IMR-90 (cell line): ENCODE measurements around the gene LTBP4. TPM values are rescaled to one million over a fixed set of nuclear protein-coding genes. Genes with fewer than 3 reads are reported as not detected.

ENCODE experiments used
- ATAC-seq: fragments of 200-7000 bp; cut with Tn5 transposase; 2 replicates; pipeline ENCODE4 v1.9.1; 2020; ENCODE audit warnings: low read depth, mild to moderate bottlenecking, moderate library complexity
- BruUV-seq: library from RNA; stranded (reverse); fragments of 400-500 nt; replicated peaks from 2 replicates; lab custom pipeline; 2021; lab: Mats Ljungman, UMichigan
- CTCF ChIA-PET: fragments of 300-600 bp; formaldehyde crosslinking; extraction: SDS; loops from one replicate; lab custom pipeline; 2021; ENCODE audit warnings: antibody characterized with exemption; lab: Yijun Ruan, JAX
- POLR2A ChIA-PET: fragments of 300-600 bp; sonication (Branson Sonifier 250); formaldehyde crosslinking; loops from one replicate; lab custom pipeline; 2022; ENCODE audit warnings: antibody characterized with exemption; ENCODE audit not compliant: unreplicated experiment; lab: Charles Lee
- DNase-seq: peaks from one replicate; pipeline ENCODE4 v3.0.0; 2013
- H2AFZ ChIP-seq: replicated peaks from 2 replicates; pipeline ENCODE3; 2013; ENCODE audit warnings: low read length, mild to moderate bottlenecking; ENCODE audit not compliant: poor library complexity
- H2AK5ac ChIP-seq: 2 replicates; pipeline ENCODE4 v1.6.1; 2013; ENCODE audit warnings: low read depth, low read length, inconsistent platforms
- H2AK9ac ChIP-seq: replicated peaks from 2 replicates; pipeline ENCODE3; 2013; ENCODE audit warnings: mild to moderate bottlenecking, low read depth, low read length, moderate library complexity; ENCODE audit not compliant: poor library complexity
- H2BK120ac ChIP-seq: 2 replicates; pipeline ENCODE4 v1.6.1; 2013; ENCODE audit warnings: low read depth, low read length, inconsistent platforms
- H2BK15ac ChIP-seq: 3 replicates; pipeline ENCODE4 v1.6.1; 2013; ENCODE audit warnings: low read depth, low read length, inconsistent platforms
- H2BK20ac ChIP-seq: 2 replicates; pipeline ENCODE4 v1.6.1; 2013; ENCODE audit warnings: low read depth, mild to moderate bottlenecking, inconsistent platforms, low read length, moderate library complexity
- H2BK5ac ChIP-seq: 2 replicates; pipeline ENCODE4 v1.6.1; 2013; ENCODE audit warnings: mild to moderate bottlenecking, low read depth, low read length, inconsistent platforms; ENCODE audit not compliant: poor library complexity, severe bottlenecking
- H3K14ac ChIP-seq: replicated peaks from 2 replicates; pipeline ENCODE4 v1.6.1; 2013; ENCODE audit warnings: low read depth, low read length, inconsistent platforms
- H3K18ac ChIP-seq: 2 replicates; pipeline ENCODE4 v1.6.1; 2013; ENCODE audit warnings: low read depth, low read length, control low read depth
- H3K23ac ChIP-seq: 2 replicates; pipeline ENCODE4 v1.6.1; 2013; ENCODE audit warnings: low read depth, low read length, inconsistent platforms
- H3K27ac ChIP-seq: 2 replicates; pipeline ENCODE4 v1.5.1; 2013; ENCODE audit warnings: mild to moderate bottlenecking, control low read depth, low read length; ENCODE audit not compliant: insufficient read depth
- H3K27me3 ChIP-seq: 2 replicates; pipeline ENCODE4 v1.6.1; 2013; ENCODE audit warnings: low read length; ENCODE audit not compliant: control insufficient read depth, insufficient read depth
- H3K36me3 ChIP-seq: 2 replicates; pipeline ENCODE4 v1.6.1; 2013; ENCODE audit warnings: low read length, mixed read lengths; ENCODE audit not compliant: control insufficient read depth, insufficient read depth
- H3K4ac ChIP-seq: 2 replicates; pipeline ENCODE4 v1.6.1; 2013; ENCODE audit warnings: low read depth, low read length, inconsistent platforms
- H3K4me1 ChIP-seq: 2 replicates; pipeline ENCODE4 v1.6.1; 2013; ENCODE audit warnings: low read length, mixed read lengths; ENCODE audit not compliant: control insufficient read depth, insufficient read depth
- H3K4me2 ChIP-seq: 2 replicates; pipeline ENCODE4 v1.6.1; 2013; ENCODE audit warnings: low read depth, mild to moderate bottlenecking, control low read depth, low read length, moderate library complexity
- H3K4me3 ChIP-seq: 2 replicates; pipeline ENCODE4 v1.5.1; 2013; ENCODE audit warnings: low read depth, mild to moderate bottlenecking, control low read depth, low read length, moderate library complexity; ENCODE audit not compliant: insufficient read depth
- H3K56ac ChIP-seq: 2 replicates; pipeline ENCODE4 v1.6.1; 2013; ENCODE audit warnings: low read length, inconsistent platforms; ENCODE audit not compliant: insufficient read depth; ENCODE audit errors: extremely low read depth
- H3K79me1 ChIP-seq, 2 experiments: 2 replicates each; pipeline ENCODE4 v1.6.1; 2013; ENCODE audit warnings: low read length in 2 of 2, inconsistent platforms in 1 of 2, low read depth in 1 of 2
- H3K9ac ChIP-seq: 2 replicates; pipeline ENCODE4 v1.6.1; 2013; ENCODE audit warnings: low read depth, low read length, control low read depth
- H3K9me1 ChIP-seq: 2 replicates; pipeline ENCODE4 v1.6.1; 2013; ENCODE audit warnings: low read length, inconsistent platforms; ENCODE audit not compliant: insufficient read depth
- H3K9me3 ChIP-seq: 2 replicates; pipeline ENCODE4 v1.6.1; 2013; ENCODE audit warnings: low read length; ENCODE audit not compliant: control insufficient read depth, insufficient read depth
- H4K20me1 ChIP-seq: 2 replicates; pipeline ENCODE4 v1.6.1; 2013; ENCODE audit warnings: low read length, inconsistent platforms; ENCODE audit not compliant: insufficient read depth
- H4K5ac ChIP-seq: 2 replicates; pipeline ENCODE4 v1.6.1; 2013; ENCODE audit warnings: mild to moderate bottlenecking, low read depth, low read length, control low read depth
- H4K8ac ChIP-seq, 2 experiments: 2 replicates each; pipeline ENCODE4 v1.6.1; 2013; ENCODE audit warnings: low read depth in 2 of 2, low read length in 2 of 2, control low read depth in 1 of 2, inconsistent platforms in 1 of 2
- H4K91ac ChIP-seq: 2 replicates; pipeline ENCODE4 v1.6.1; 2013; ENCODE audit warnings: low read depth, low read length, inconsistent platforms; ENCODE audit not compliant: insufficient read depth
- BHLHE40 ChIP-seq: fragments of 150-350 bp; IDR thresholded peaks from 2 replicates; pipeline ENCODE4 v1.6.1; 2016; ENCODE audit warnings: mild to moderate bottlenecking, low read depth, low read length
- CEBPB ChIP-seq: IDR thresholded peaks from 2 replicates; pipeline ENCODE4 v1.6.1; 2012; ENCODE audit warnings: low read depth, low read length, improper control_type of control experiment
- CHD1 ChIP-seq: IDR thresholded peaks from 2 replicates; pipeline ENCODE4 v1.6.1; 2012; ENCODE audit warnings: low read depth, low read length, improper control_type of control experiment
- FOS ChIP-seq: fragments of 150-350 bp; IDR thresholded peaks from 2 replicates; pipeline ENCODE4 v1.6.1; 2016; ENCODE audit warnings: low read depth, low read length
- MAZ ChIP-seq: IDR thresholded peaks from 2 replicates; pipeline ENCODE4 v1.6.1; 2012; ENCODE audit warnings: low read depth, mild to moderate bottlenecking, low read length, improper control_type of control experiment, moderate library complexity, borderline replicate concordance
- MXI1 ChIP-seq: IDR thresholded peaks from 2 replicates; pipeline ENCODE4 v1.6.1; 2012; ENCODE audit warnings: low read depth, mild to moderate bottlenecking, low read length, moderate library complexity, borderline replicate concordance
- NFE2L2 ChIP-seq: fragments of 150-350 bp; IDR thresholded peaks from 2 replicates; pipeline ENCODE4 v1.6.1; 2016; ENCODE audit warnings: low read depth, mild to moderate bottlenecking, low read length
- POLR2A ChIP-seq: IDR thresholded peaks from 2 replicates; pipeline ENCODE4 v1.6.1; 2012; ENCODE audit warnings: mild to moderate bottlenecking, low read depth, low read length
- RAD21 ChIP-seq: IDR thresholded peaks from 2 replicates; pipeline ENCODE4 v1.6.1; 2012; ENCODE audit warnings: low read length, improper control_type of control experiment
- RCOR1 ChIP-seq: IDR thresholded peaks from 2 replicates; pipeline ENCODE4 v1.6.1; 2012; ENCODE audit warnings: mild to moderate bottlenecking, low read length, improper control_type of control experiment; ENCODE audit not compliant: insufficient replicate concordance
- RFX5 ChIP-seq: IDR thresholded peaks from 2 replicates; pipeline ENCODE4 v1.8.0; 2012; ENCODE audit warnings: low read depth, mild to moderate bottlenecking, low read length, moderate library complexity
- SMC3 ChIP-seq: fragments of 150-350 bp; IDR thresholded peaks from 2 replicates; pipeline ENCODE4 v1.6.1; 2016; ENCODE audit warnings: low read depth, mild to moderate bottlenecking, antibody characterized with exemption, low read length, moderate library complexity
- WGBS, 2 experiments: methylation state at CpG; one replicate each; pipeline versions ENCODE4 v1.1.5 to v1.1.7; 2013; ENCODE audit warnings: missing lambda C conversion rate in 2 of 2; ENCODE audit not compliant: insufficient read length in 1 of 2; ENCODE audit errors: extremely low coverage in 2 of 2; 5-methylcytosine and 5-hydroxymethylcytosine counted together
- dilution Hi-C: fragments of 300-500 bp; cut with HindIII; formaldehyde crosslinking; loops from one replicate; pipeline ENCODE4 v1.14.3; 2018; ENCODE audit warnings: low sequenced_read_pairs; ENCODE audit not compliant: unreplicated experiment
- in situ Hi-C: fragments of 300-500 bp; cut with MboI; formaldehyde crosslinking; loops from 3 replicates; pipeline ENCODE4 v1.14.3; 2019; ENCODE audit warnings: low sequenced_read_pairs, inconsistent platforms, mixed read lengths
- intact Hi-C: fragments of 100-400 bp; cut with micrococcal nuclease; formaldehyde crosslinking; loops from 2 replicates; pipeline ENCODE4 v1.10.0; 2022
- polyA plus RNA-seq, 3 experiments: library from polyadenylated mRNA; depleted of rRNA; stranded (reverse); fragments of >200 nt; gene quantifications; 2 replicates each; pipeline ENCODE4 v1.2.3, GENCODE V29; 2012; ENCODE audit warnings: low replicate concordance in 1 of 3
- total RNA-seq: library from RNA; depleted of rRNA; stranded (reverse); fragments of >200 nt; gene quantifications from 2 replicates; pipeline ENCODE4 v1.2.3, GENCODE V29; 2012
- TF ChIP-seq, protein P1 (sequence below): fragments of 150-350 bp; IDR thresholded peaks from 2 replicates; pipeline ENCODE4 v1.6.1; 2017; ENCODE audit warnings: mild to moderate bottlenecking, antibody characterized with exemption, low read length, low read depth
- TF ChIP-seq, protein P2 (sequence below): fragments of 150-350 bp; IDR thresholded peaks from 2 replicates; pipeline ENCODE4 v1.6.1; 2016; ENCODE audit warnings: low read depth, mild to moderate bottlenecking, low read length, moderate library complexity, borderline replicate concordance
- TF ChIP-seq, protein P3 (sequence below): conservative IDR thresholded peaks from 2 replicates; pipeline ENCODE4 v1.5.1; 2012; ENCODE audit warnings: mild to moderate bottlenecking, low read depth, low read length, improper control_type of control experiment

The LTBP4 gene
- total and polyA plus RNA-seq, 2 of the 4 experiments (the other 2 are of a cell fraction) = 14.7 to 70.3 TPM

DNA sequence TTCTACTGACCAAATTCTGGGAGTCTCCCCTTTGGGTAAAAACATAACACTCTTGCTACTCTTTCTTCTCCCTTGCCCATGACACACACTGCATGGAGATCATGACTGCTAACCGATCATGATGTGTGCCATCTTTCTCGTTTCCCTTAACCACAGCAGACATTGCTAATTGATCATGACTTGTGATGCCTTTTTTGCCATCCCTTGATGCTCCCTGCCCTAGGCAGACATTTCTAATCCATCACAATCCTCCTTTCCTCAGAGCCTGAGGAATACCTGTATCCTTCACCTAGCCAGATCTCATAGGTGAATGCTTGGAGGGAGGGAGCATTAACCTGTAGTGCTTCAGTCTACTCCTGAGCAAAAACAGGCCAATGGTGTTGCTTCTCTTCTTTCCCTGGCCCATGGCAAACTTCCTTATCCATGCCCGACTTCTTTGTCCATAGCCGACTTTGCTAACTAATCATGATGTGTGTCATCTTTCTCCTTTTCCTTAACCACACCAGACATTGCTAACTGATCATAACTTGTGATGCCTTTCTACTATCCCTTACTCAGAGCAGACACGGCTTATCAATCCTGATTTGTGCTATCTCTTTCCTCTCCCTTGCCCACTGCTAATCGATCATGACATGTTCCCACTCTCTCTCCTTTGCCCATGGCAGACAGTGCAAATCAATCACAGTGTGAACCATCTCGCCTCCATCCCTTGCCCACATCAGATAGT is 71.6 kb downstream of the LTBP4 start:
- Histone ChIP-seq H2BK120ac (no peak overlapping the region), H2BK20ac (no peak overlapping the region), H3K9me3 (peaks cover 2% of the 10 kb centered on the region; the same call in 1 of the 2 replicates), H3K27ac (no peak overlapping the region), H3K36me3 (peaks cover 87% of the 10 kb centered on the region), H4K5ac (no peak overlapping the region), H3K4me2 (no peak overlapping the region), H3K14ac (no peak overlapping the region), H4K8ac (no peak overlapping the region), H3K27me3 (no peaks in the 10 kb centered on the region), H3K4me1 (no peaks in the 10 kb centered on the region), H4K20me1 (0 out of 2 replicates have a peak, but pooled peaks cover 6% of the 10 kb centered on the region), H3K9ac (no peak overlapping the region), H3K56ac (no peak overlapping the region), H3K18ac (no peak overlapping the region), H3K4me3 (no peak overlapping the region), H2AFZ (no peak overlapping the region), H2AK5ac (no peak overlapping the region), H3K23ac (no peak overlapping the region), H2AK9ac (no peak overlapping the region), H2BK15ac (no peak overlapping the region), H2BK5ac (no peak overlapping the region), H4K91ac (no peak overlapping the region), H3K79me1 (peaks cover 7 to 21% of the 10 kb centered on the region in 2 experiments; a peak in 3 of 4 replicates), H3K4ac (no peak overlapping the region), H3K9me1 (peaks cover 8% of the 10 kb centered on the region)
- 89% methylated on average over 5 of the region's 7 CpGs; no CpG with 5 or more reads in 1 of the 2 experiments for WGBS, 2 experiments
- ChIA-PET CTCF (interaction anchor here (0.5 kb wide), 1 partner anchor 34 kb away, joined by 3 read pairs; no protein-coding TSS in a partner anchor), POLR2A (no interaction called here)
- intact Hi-C loops = no loop called here
- no TSS peak for BruUV-seq
- in situ Hi-C loops = loop anchor here (25.0 kb wide), 1 partner anchor 590 kb away; the partner anchor contains the start of gene HNRNPUL1
- dilution Hi-C loops = no loop called here
- DNase-seq (no peak), ATAC-seq (no peak)
- TF ChIP-seq FOS (no peak), RAD21 (no peak), BHLHE40 (no peak), CEBPB (no peak), RFX5 (no peak), RCOR1 (no peak), MAZ (no peak), MXI1 (no peak), SMC3 (no peak), POLR2A (no peak), NFE2L2 (no peak), CHD1 (no peak)
- TF ChIP-seq, protein P1, sequence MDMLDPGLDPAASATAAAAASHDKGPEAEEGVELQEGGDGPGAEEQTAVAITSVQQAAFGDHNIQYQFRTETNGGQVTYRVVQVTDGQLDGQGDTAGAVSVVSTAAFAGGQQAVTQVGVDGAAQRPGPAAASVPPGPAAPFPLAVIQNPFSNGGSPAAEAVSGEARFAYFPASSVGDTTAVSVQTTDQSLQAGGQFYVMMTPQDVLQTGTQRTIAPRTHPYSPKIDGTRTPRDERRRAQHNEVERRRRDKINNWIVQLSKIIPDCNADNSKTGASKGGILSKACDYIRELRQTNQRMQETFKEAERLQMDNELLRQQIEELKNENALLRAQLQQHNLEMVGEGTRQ = no peak
- TF ChIP-seq, protein P2, sequence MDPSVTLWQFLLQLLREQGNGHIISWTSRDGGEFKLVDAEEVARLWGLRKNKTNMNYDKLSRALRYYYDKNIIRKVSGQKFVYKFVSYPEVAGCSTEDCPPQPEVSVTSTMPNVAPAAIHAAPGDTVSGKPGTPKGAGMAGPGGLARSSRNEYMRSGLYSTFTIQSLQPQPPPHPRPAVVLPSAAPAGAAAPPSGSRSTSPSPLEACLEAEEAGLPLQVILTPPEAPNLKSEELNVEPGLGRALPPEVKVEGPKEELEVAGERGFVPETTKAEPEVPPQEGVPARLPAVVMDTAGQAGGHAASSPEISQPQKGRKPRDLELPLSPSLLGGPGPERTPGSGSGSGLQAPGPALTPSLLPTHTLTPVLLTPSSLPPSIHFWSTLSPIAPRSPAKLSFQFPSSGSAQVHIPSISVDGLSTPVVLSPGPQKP = no peak
- TF ChIP-seq, protein P3, sequence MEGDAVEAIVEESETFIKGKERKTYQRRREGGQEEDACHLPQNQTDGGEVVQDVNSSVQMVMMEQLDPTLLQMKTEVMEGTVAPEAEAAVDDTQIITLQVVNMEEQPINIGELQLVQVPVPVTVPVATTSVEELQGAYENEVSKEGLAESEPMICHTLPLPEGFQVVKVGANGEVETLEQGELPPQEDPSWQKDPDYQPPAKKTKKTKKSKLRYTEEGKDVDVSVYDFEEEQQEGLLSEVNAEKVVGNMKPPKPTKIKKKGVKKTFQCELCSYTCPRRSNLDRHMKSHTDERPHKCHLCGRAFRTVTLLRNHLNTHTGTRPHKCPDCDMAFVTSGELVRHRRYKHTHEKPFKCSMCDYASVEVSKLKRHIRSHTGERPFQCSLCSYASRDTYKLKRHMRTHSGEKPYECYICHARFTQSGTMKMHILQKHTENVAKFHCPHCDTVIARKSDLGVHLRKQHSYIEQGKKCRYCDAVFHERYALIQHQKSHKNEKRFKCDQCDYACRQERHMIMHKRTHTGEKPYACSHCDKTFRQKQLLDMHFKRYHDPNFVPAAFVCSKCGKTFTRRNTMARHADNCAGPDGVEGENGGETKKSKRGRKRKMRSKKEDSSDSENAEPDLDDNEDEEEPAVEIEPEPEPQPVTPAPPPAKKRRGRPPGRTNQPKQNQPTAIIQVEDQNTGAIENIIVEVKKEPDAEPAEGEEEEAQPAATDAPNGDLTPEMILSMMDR = no peak
